IMR-90 (cell line): ENCODE measurements around the gene PPFIBP2. TPM values are rescaled to one million over a fixed set of nuclear protein-coding genes. Genes with fewer than 3 reads are reported as not detected.

ENCODE experiments used
- ATAC-seq: fragments of 200-7000 bp; cut with Tn5 transposase; 2 replicates; pipeline ENCODE4 v1.9.1; 2020; ENCODE audit warnings: low read depth, mild to moderate bottlenecking, moderate library complexity
- BruUV-seq: library from RNA; stranded (reverse); fragments of 400-500 nt; replicated peaks from 2 replicates; lab custom pipeline; 2021; lab: Mats Ljungman, UMichigan
- CTCF ChIA-PET: fragments of 300-600 bp; formaldehyde crosslinking; extraction: SDS; loops from one replicate; lab custom pipeline; 2021; ENCODE audit warnings: antibody characterized with exemption; lab: Yijun Ruan, JAX
- POLR2A ChIA-PET: fragments of 300-600 bp; sonication (Branson Sonifier 250); formaldehyde crosslinking; loops from one replicate; lab custom pipeline; 2022; ENCODE audit warnings: antibody characterized with exemption; ENCODE audit not compliant: unreplicated experiment; lab: Charles Lee
- DNase-seq: peaks from one replicate; pipeline ENCODE4 v3.0.0; 2013
- H2AFZ ChIP-seq: replicated peaks from 2 replicates; pipeline ENCODE3; 2013; ENCODE audit warnings: low read length, mild to moderate bottlenecking; ENCODE audit not compliant: poor library complexity
- H2AK5ac ChIP-seq: 2 replicates; pipeline ENCODE4 v1.6.1; 2013; ENCODE audit warnings: low read depth, low read length, inconsistent platforms
- H2AK9ac ChIP-seq: replicated peaks from 2 replicates; pipeline ENCODE3; 2013; ENCODE audit warnings: mild to moderate bottlenecking, low read depth, low read length, moderate library complexity; ENCODE audit not compliant: poor library complexity
- H2BK120ac ChIP-seq: 2 replicates; pipeline ENCODE4 v1.6.1; 2013; ENCODE audit warnings: low read depth, low read length, inconsistent platforms
- H2BK15ac ChIP-seq: 3 replicates; pipeline ENCODE4 v1.6.1; 2013; ENCODE audit warnings: low read depth, low read length, inconsistent platforms
- H2BK20ac ChIP-seq: 2 replicates; pipeline ENCODE4 v1.6.1; 2013; ENCODE audit warnings: low read depth, mild to moderate bottlenecking, inconsistent platforms, low read length, moderate library complexity
- H2BK5ac ChIP-seq: 2 replicates; pipeline ENCODE4 v1.6.1; 2013; ENCODE audit warnings: mild to moderate bottlenecking, low read depth, low read length, inconsistent platforms; ENCODE audit not compliant: poor library complexity, severe bottlenecking
- H3K14ac ChIP-seq: replicated peaks from 2 replicates; pipeline ENCODE4 v1.6.1; 2013; ENCODE audit warnings: low read depth, low read length, inconsistent platforms
- H3K18ac ChIP-seq: 2 replicates; pipeline ENCODE4 v1.6.1; 2013; ENCODE audit warnings: low read depth, low read length, control low read depth
- H3K23ac ChIP-seq: 2 replicates; pipeline ENCODE4 v1.6.1; 2013; ENCODE audit warnings: low read depth, low read length, inconsistent platforms
- H3K27ac ChIP-seq: 2 replicates; pipeline ENCODE4 v1.5.1; 2013; ENCODE audit warnings: mild to moderate bottlenecking, control low read depth, low read length; ENCODE audit not compliant: insufficient read depth
- H3K27me3 ChIP-seq: 2 replicates; pipeline ENCODE4 v1.6.1; 2013; ENCODE audit warnings: low read length; ENCODE audit not compliant: control insufficient read depth, insufficient read depth
- H3K36me3 ChIP-seq: 2 replicates; pipeline ENCODE4 v1.6.1; 2013; ENCODE audit warnings: low read length, mixed read lengths; ENCODE audit not compliant: control insufficient read depth, insufficient read depth
- H3K4ac ChIP-seq: 2 replicates; pipeline ENCODE4 v1.6.1; 2013; ENCODE audit warnings: low read depth, low read length, inconsistent platforms
- H3K4me1 ChIP-seq: 2 replicates; pipeline ENCODE4 v1.6.1; 2013; ENCODE audit warnings: low read length, mixed read lengths; ENCODE audit not compliant: control insufficient read depth, insufficient read depth
- H3K4me2 ChIP-seq: 2 replicates; pipeline ENCODE4 v1.6.1; 2013; ENCODE audit warnings: low read depth, mild to moderate bottlenecking, control low read depth, low read length, moderate library complexity
- H3K4me3 ChIP-seq: 2 replicates; pipeline ENCODE4 v1.5.1; 2013; ENCODE audit warnings: low read depth, mild to moderate bottlenecking, control low read depth, low read length, moderate library complexity; ENCODE audit not compliant: insufficient read depth
- H3K56ac ChIP-seq: 2 replicates; pipeline ENCODE4 v1.6.1; 2013; ENCODE audit warnings: low read length, inconsistent platforms; ENCODE audit not compliant: insufficient read depth; ENCODE audit errors: extremely low read depth
- H3K79me1 ChIP-seq, 2 experiments: 2 replicates each; pipeline ENCODE4 v1.6.1; 2013; ENCODE audit warnings: low read length in 2 of 2, inconsistent platforms in 1 of 2, low read depth in 1 of 2
- H3K9ac ChIP-seq: 2 replicates; pipeline ENCODE4 v1.6.1; 2013; ENCODE audit warnings: low read depth, low read length, control low read depth
- H3K9me1 ChIP-seq: 2 replicates; pipeline ENCODE4 v1.6.1; 2013; ENCODE audit warnings: low read length, inconsistent platforms; ENCODE audit not compliant: insufficient read depth
- H3K9me3 ChIP-seq: 2 replicates; pipeline ENCODE4 v1.6.1; 2013; ENCODE audit warnings: low read length; ENCODE audit not compliant: control insufficient read depth, insufficient read depth
- H4K20me1 ChIP-seq: 2 replicates; pipeline ENCODE4 v1.6.1; 2013; ENCODE audit warnings: low read length, inconsistent platforms; ENCODE audit not compliant: insufficient read depth
- H4K5ac ChIP-seq: 2 replicates; pipeline ENCODE4 v1.6.1; 2013; ENCODE audit warnings: mild to moderate bottlenecking, low read depth, low read length, control low read depth
- H4K8ac ChIP-seq, 2 experiments: 2 replicates each; pipeline ENCODE4 v1.6.1; 2013; ENCODE audit warnings: low read depth in 2 of 2, low read length in 2 of 2, control low read depth in 1 of 2, inconsistent platforms in 1 of 2
- H4K91ac ChIP-seq: 2 replicates; pipeline ENCODE4 v1.6.1; 2013; ENCODE audit warnings: low read depth, low read length, inconsistent platforms; ENCODE audit not compliant: insufficient read depth
- BHLHE40 ChIP-seq: fragments of 150-350 bp; IDR thresholded peaks from 2 replicates; pipeline ENCODE4 v1.6.1; 2016; ENCODE audit warnings: mild to moderate bottlenecking, low read depth, low read length
- CEBPB ChIP-seq: IDR thresholded peaks from 2 replicates; pipeline ENCODE4 v1.6.1; 2012; ENCODE audit warnings: low read depth, low read length, improper control_type of control experiment
- CHD1 ChIP-seq: IDR thresholded peaks from 2 replicates; pipeline ENCODE4 v1.6.1; 2012; ENCODE audit warnings: low read depth, low read length, improper control_type of control experiment
- CTCF ChIP-seq: conservative IDR thresholded peaks from 2 replicates; pipeline ENCODE4 v1.5.1; 2012; ENCODE audit warnings: mild to moderate bottlenecking, low read depth, low read length, improper control_type of control experiment
- ELK1 ChIP-seq: fragments of 150-350 bp; IDR thresholded peaks from 2 replicates; pipeline ENCODE4 v1.6.1; 2016; ENCODE audit warnings: low read depth, mild to moderate bottlenecking, low read length, moderate library complexity, borderline replicate concordance
- FOS ChIP-seq: fragments of 150-350 bp; IDR thresholded peaks from 2 replicates; pipeline ENCODE4 v1.6.1; 2016; ENCODE audit warnings: low read depth, low read length
- MAFK ChIP-seq: IDR thresholded peaks from 2 replicates; pipeline ENCODE4 v1.6.1; 2012; ENCODE audit warnings: low read depth, low read length, improper control_type of control experiment
- MAZ ChIP-seq: IDR thresholded peaks from 2 replicates; pipeline ENCODE4 v1.6.1; 2012; ENCODE audit warnings: low read depth, mild to moderate bottlenecking, low read length, improper control_type of control experiment, moderate library complexity, borderline replicate concordance
- MXI1 ChIP-seq: IDR thresholded peaks from 2 replicates; pipeline ENCODE4 v1.6.1; 2012; ENCODE audit warnings: low read depth, mild to moderate bottlenecking, low read length, moderate library complexity, borderline replicate concordance
- NFE2L2 ChIP-seq: fragments of 150-350 bp; IDR thresholded peaks from 2 replicates; pipeline ENCODE4 v1.6.1; 2016; ENCODE audit warnings: low read depth, mild to moderate bottlenecking, low read length
- POLR2A ChIP-seq: IDR thresholded peaks from 2 replicates; pipeline ENCODE4 v1.6.1; 2012; ENCODE audit warnings: mild to moderate bottlenecking, low read depth, low read length
- RAD21 ChIP-seq: IDR thresholded peaks from 2 replicates; pipeline ENCODE4 v1.6.1; 2012; ENCODE audit warnings: low read length, improper control_type of control experiment
- RCOR1 ChIP-seq: IDR thresholded peaks from 2 replicates; pipeline ENCODE4 v1.6.1; 2012; ENCODE audit warnings: mild to moderate bottlenecking, low read length, improper control_type of control experiment; ENCODE audit not compliant: insufficient replicate concordance
- RFX5 ChIP-seq: IDR thresholded peaks from 2 replicates; pipeline ENCODE4 v1.8.0; 2012; ENCODE audit warnings: low read depth, mild to moderate bottlenecking, low read length, moderate library complexity
- SMC3 ChIP-seq: fragments of 150-350 bp; IDR thresholded peaks from 2 replicates; pipeline ENCODE4 v1.6.1; 2016; ENCODE audit warnings: low read depth, mild to moderate bottlenecking, antibody characterized with exemption, low read length, moderate library complexity
- WGBS, 2 experiments: methylation state at CpG; one replicate each; pipeline versions ENCODE4 v1.1.5 to v1.1.7; 2013; ENCODE audit warnings: missing lambda C conversion rate in 2 of 2; ENCODE audit not compliant: insufficient read length in 1 of 2; ENCODE audit errors: extremely low coverage in 2 of 2; 5-methylcytosine and 5-hydroxymethylcytosine counted together
- dilution Hi-C: fragments of 300-500 bp; cut with HindIII; formaldehyde crosslinking; loops from one replicate; pipeline ENCODE4 v1.14.3; 2018; ENCODE audit warnings: low sequenced_read_pairs; ENCODE audit not compliant: unreplicated experiment
- in situ Hi-C: fragments of 300-500 bp; cut with MboI; formaldehyde crosslinking; loops from 3 replicates; pipeline ENCODE4 v1.14.3; 2019; ENCODE audit warnings: low sequenced_read_pairs, inconsistent platforms, mixed read lengths
- intact Hi-C: fragments of 100-400 bp; cut with micrococcal nuclease; formaldehyde crosslinking; loops from 2 replicates; pipeline ENCODE4 v1.10.0; 2022
- polyA plus RNA-seq, 3 experiments: library from polyadenylated mRNA; depleted of rRNA; stranded (reverse); fragments of >200 nt; gene quantifications; 2 replicates each; pipeline ENCODE4 v1.2.3, GENCODE V29; 2012; ENCODE audit warnings: low replicate concordance in 1 of 3
- total RNA-seq: library from RNA; depleted of rRNA; stranded (reverse); fragments of >200 nt; gene quantifications from 2 replicates; pipeline ENCODE4 v1.2.3, GENCODE V29; 2012
- TF ChIP-seq, protein P1 (sequence below): fragments of 150-350 bp; IDR thresholded peaks from 2 replicates; pipeline ENCODE4 v1.6.1; 2017; ENCODE audit warnings: mild to moderate bottlenecking, antibody characterized with exemption, low read length, low read depth

Gene PPFIBP2
- total and polyA plus RNA-seq, 2 of the 4 experiments (the other 2 are of a cell fraction) = 6.0 to 11.8 TPM

DNA sequence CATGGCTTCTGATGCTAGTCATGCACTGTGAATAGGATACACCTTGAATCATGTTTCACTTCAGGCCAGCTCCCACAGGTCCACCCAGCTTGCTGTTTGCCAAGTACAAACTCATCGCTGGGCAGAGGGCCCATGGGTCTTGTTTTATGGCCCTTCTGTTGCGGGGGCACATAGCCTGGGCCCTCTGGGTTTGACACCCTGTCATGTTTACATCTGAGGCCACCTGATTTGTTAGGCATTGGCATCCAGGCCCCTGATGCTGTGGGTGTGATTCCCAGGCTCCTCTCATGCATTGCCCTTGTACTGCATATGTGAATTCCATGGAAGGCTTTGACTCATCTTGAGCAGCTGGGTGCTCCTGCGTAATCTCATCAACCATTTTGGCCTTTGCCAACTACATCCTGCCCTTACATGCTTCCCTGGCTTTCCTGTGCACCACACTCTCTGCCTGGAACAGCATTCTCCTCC is 32.6 kb downstream of the PPFIBP2 start:
- Histone ChIP-seq H2BK120ac (no peak overlapping the region), H2AFZ (no peak overlapping the region), H4K5ac (no peak overlapping the region), H3K79me1 (no peaks in the 10 kb centered on the region), H3K9me3 (no peaks in the 10 kb centered on the region), H3K36me3 (no peaks in the 10 kb centered on the region), H3K14ac (no peak overlapping the region), H2AK9ac (no peak overlapping the region), H3K9me1 (no peaks in the 10 kb centered on the region; the same call in 1 of the 2 replicates), H4K20me1 (no peaks in the 10 kb centered on the region), H3K27me3 (peaks cover 2% of the 10 kb centered on the region; the same call in 1 of the 2 replicates), H2AK5ac (no peak overlapping the region), H3K4me3 (no peak overlapping the region), H2BK15ac (no peak overlapping the region), H3K56ac (no peak overlapping the region), H3K4me2 (no peak overlapping the region), H3K27ac (no peak overlapping the region), H3K18ac (no peak overlapping the region), H4K91ac (no peak overlapping the region), H2BK5ac (no peak overlapping the region), H3K9ac (no peak overlapping the region), H4K8ac (no peak overlapping the region), H2BK20ac (no peak overlapping the region), H3K4me1 (no peaks in the 10 kb centered on the region), H3K4ac (no peak overlapping the region), H3K23ac (no peak overlapping the region)
- DNase-seq (peak; percentile 12), ATAC-seq (no peak)
- TF ChIP-seq SMC3 = no peak
- TF ChIP-seq CEBPB = no peak
- no peak for TF ChIP-seq RFX5
- TF ChIP-seq BHLHE40 = no peak
- no peak for TF ChIP-seq MAZ
- TF ChIP-seq MXI1 = no peak
- no peak for TF ChIP-seq RCOR1
- no peak for TF ChIP-seq CHD1
- TF ChIP-seq NFE2L2 = no peak
- TF ChIP-seq POLR2A = no peak
- TF ChIP-seq RAD21 = no peak
- no peak for TF ChIP-seq MAFK
- no peak for TF ChIP-seq CTCF
- TF ChIP-seq ELK1 = no peak
- TF ChIP-seq FOS = no peak
- TF ChIP-seq, protein P1, sequence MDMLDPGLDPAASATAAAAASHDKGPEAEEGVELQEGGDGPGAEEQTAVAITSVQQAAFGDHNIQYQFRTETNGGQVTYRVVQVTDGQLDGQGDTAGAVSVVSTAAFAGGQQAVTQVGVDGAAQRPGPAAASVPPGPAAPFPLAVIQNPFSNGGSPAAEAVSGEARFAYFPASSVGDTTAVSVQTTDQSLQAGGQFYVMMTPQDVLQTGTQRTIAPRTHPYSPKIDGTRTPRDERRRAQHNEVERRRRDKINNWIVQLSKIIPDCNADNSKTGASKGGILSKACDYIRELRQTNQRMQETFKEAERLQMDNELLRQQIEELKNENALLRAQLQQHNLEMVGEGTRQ = no peak
- 82% methylated on average over 3 of the region's 3 CpGs; no CpG with 5 or more reads in 1 of the 2 experiments for WGBS, 2 experiments
- POLR2A ChIA-PET = no interaction called here
- dilution Hi-C loops = no loop called here
- intact Hi-C loops = no loop called here
- in situ Hi-C loops = no loop called here
- CTCF ChIA-PET = no interaction called here
- no TSS peak for BruUV-seq
